Activated naive CD8-positive, alpha-beta T cell (primary cell): ENCODE data around the gene PPM1E.

Source experiments
- H3K27ac Mint-ChIP-seq: one replicate; pipeline ENCODE4 v1.8.0; 2021; ENCODE audit warnings: mixed read lengths
- H3K27me3 Mint-ChIP-seq: one replicate; pipeline ENCODE4 v1.8.0; 2021; ENCODE audit warnings: mixed read lengths
- H3K36me3 Mint-ChIP-seq: one replicate; pipeline ENCODE4 v1.8.0; 2021; ENCODE audit warnings: mixed read lengths
- H3K4me1 Mint-ChIP-seq: one replicate; pipeline ENCODE4 v1.8.0; 2021; ENCODE audit warnings: low read depth, mixed read lengths
- H3K4me3 Mint-ChIP-seq: one replicate; pipeline ENCODE4 v1.8.0; 2021; ENCODE audit warnings: mild to moderate bottlenecking, mixed read lengths
- H3K9me3 Mint-ChIP-seq: one replicate; pipeline ENCODE4 v1.8.0; 2021; ENCODE audit warnings: low read depth, mixed read lengths

Gene PPM1E

GRCh38 chr17:58969156-58969555, 213.5 kb downstream of the PPM1E start:
- no peak overlapping the region for H3K27ac Mint-ChIP-seq
- H3K9me3 Mint-ChIP-seq, result no peaks in the 10 kb centered on the region
- H3K4me3 Mint-ChIP-seq, result no peak overlapping the region
- no peaks in the 10 kb centered on the region for H3K27me3 Mint-ChIP-seq
- H3K4me1 Mint-ChIP-seq, result peaks cover 8% of the 10 kb centered on the region
- H3K36me3 Mint-ChIP-seq, result no peaks in the 10 kb centered on the region

- Mint-ChIP-seq H3K27ac (no peak overlapping the region), H3K4me1 (peaks cover 8% of the 10 kb centered on the region), H3K4me3 (no peak overlapping the region), H3K27me3 (no peaks in the 10 kb centered on the region), H3K36me3 (no peaks in the 10 kb centered on the region), H3K9me3 (no peaks in the 10 kb centered on the region)
Measured at GRCh38 chr17:58969612-58970011, 214.0 kb downstream of the PPM1E start.

DNA sequence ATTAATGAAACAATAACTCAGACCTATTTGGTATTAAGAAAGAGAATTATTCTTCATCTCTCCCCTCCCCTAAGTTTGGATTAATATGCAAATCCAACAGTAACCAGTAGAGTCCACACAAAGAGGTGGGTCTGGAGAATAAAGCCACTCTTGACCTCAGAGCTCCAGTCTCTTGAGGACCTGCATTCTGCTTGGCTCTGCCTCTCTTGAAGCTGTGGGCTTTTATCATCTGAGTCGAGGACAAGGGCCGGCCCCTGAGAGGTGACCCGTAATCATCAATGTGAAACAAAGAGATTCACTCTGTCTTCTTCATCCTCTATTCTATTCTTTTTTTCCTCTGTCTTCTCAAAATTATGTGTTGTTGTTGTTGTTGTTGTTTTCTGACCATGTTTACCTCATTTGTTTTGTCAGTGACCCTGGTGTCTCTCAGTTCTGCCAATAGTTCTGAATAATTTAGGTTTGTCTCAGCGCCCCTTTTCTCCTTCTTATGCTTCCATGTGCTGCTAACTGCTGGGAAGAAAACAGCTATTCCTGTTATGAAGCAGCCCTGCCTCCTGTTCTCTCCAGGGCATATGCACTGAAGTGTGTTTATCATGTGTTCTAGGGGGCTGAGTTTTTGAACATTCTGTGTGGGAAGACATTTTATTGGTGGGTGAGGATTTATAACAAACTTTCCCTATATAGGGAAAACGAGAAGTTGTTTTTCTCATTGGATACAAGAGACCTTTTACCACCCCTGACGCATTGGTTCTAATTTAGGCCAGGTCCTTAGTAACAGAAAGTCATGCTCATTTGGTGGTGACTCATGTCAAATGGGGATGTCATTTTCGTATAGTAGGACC, 215.2 kb downstream of the PPM1E start:
- Mint-ChIP-seq H3K4me3 (no peak overlapping the region), H3K27ac (no peak overlapping the region), H3K36me3 (peaks cover under 1% of the 10 kb centered on the region), H3K4me1 (peaks cover 8% of the 10 kb centered on the region), H3K27me3 (no peaks in the 10 kb centered on the region), H3K9me3 (no peaks in the 10 kb centered on the region)

- no peak overlapping the region for H3K4me3 Mint-ChIP-seq
- H3K36me3 Mint-ChIP-seq, result peaks cover 2% of the 10 kb centered on the region
- H3K27ac Mint-ChIP-seq, result no peak overlapping the region
Measured at GRCh38 chr17:58974354-58974753, 218.7 kb downstream of the PPM1E start.

DNA sequence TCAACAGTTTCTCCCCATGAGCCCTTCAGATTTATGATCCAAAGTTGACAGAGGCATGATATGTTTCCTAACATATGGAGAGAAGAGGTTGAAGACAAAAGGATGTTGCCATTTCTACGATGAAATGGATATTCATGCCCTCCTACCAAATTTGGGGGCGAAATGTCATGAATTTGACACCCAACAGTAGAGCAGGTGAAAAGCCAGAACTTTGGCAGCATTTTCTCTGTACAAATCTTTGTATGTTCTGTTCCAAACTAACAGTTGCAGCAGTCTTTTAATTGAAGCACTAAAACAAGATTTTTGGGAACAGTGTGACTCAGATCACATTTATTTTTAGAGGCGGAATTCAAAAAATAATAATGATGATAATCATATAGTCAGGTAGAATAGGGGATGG, 220.9 kb downstream of the PPM1E start:
- Mint-ChIP-seq H3K4me3 (no peak overlapping the region), H3K4me1 (no peaks in the 10 kb centered on the region), H3K27ac (no peak overlapping the region), H3K36me3 (peaks cover 2% of the 10 kb centered on the region), H3K27me3 (no peaks in the 10 kb centered on the region), H3K9me3 (no peaks in the 10 kb centered on the region)

More at GRCh38 chr17:58974354-58974753, 218.7 kb downstream of the PPM1E start:
- H3K9me3 Mint-ChIP-seq, result no peaks in the 10 kb centered on the region
- H3K4me1 Mint-ChIP-seq, result peaks cover under 1% of the 10 kb centered on the region
- H3K27me3 Mint-ChIP-seq, result no peaks in the 10 kb centered on the region

DNA sequence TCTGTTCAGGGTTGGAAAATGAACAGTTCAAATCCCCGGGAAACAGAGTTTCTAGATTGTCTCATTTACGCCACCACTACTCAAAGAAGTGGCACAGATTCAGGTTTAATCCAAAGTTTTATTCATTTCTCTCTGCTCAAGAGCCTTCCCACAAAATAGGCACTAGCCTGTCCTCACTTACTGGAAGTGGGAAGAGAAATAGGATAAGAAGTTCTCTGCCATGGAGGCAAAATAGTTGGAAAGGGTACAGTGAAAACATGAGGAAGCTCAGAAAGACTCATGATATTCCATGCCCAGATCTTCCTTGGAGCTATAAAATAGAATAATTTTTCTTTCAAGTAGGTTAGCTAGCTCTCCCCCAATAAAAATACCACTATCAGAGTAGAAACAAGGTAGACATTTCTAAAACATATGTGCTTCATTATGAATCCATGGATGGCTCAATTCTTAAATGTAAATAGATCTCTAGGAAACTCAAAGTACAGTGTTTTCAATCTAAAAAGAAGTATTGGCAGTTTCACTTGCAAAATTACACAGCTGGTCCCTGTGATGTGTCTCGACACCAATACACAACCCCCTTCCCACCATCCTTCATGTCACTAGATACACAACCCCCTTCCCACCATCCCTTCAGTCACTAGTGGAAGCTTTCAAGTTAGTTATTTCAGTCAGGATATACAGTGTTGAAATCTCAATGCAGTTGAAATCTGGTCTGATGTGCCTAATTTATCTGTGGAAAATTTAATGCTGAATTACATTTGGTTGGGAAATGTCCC, 225.2 kb downstream of the PPM1E start:
- H3K27ac Mint-ChIP-seq, result no peak overlapping the region
- no peaks in the 10 kb centered on the region for H3K27me3 Mint-ChIP-seq
- no peaks in the 10 kb centered on the region for H3K4me1 Mint-ChIP-seq
- peaks cover 3% of the 10 kb centered on the region for H3K36me3 Mint-ChIP-seq
- H3K4me3 Mint-ChIP-seq, result no peak overlapping the region
- H3K9me3 Mint-ChIP-seq, result no peaks in the 10 kb centered on the region

GRCh38 chr17:58982626-58983025, 227.0 kb downstream of the PPM1E start:
- H3K36me3 Mint-ChIP-seq, result peaks cover 2% of the 10 kb centered on the region
- H3K4me3 Mint-ChIP-seq, result no peak overlapping the region
- H3K27ac Mint-ChIP-seq, result no peak overlapping the region

DNA sequence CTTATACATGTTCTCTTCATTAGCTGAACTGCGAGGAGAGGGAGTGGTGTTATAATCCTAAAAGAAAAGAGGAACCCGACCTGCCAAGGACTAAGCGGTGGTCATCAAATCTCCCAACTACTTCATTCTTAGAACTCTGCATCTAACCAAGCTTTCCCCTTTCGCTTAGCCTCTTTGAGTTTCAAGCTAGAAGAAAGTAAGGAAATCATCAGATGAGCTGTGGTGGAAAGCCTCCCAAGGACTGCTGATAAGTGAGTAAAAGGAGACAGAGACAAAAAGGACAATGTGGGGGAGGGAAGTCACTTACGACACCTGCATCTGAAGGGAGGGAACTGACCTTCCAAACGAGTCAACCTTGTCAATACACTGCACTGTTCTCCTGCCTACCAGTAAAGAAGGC, 229.7 kb downstream of the PPM1E start:
- no peak overlapping the region for H3K4me3 Mint-ChIP-seq
- no peaks in the 10 kb centered on the region for H3K27me3 Mint-ChIP-seq
- peaks cover 7% of the 10 kb centered on the region for H3K36me3 Mint-ChIP-seq
- no peaks in the 10 kb centered on the region for H3K4me1 Mint-ChIP-seq
- H3K9me3 Mint-ChIP-seq, result no peaks in the 10 kb centered on the region
- no peak overlapping the region for H3K27ac Mint-ChIP-seq

More at GRCh38 chr17:58982626-58983025, 227.0 kb downstream of the PPM1E start:
- H3K27me3 Mint-ChIP-seq, result no peaks in the 10 kb centered on the region
- no peaks in the 10 kb centered on the region for H3K9me3 Mint-ChIP-seq
- H3K4me1 Mint-ChIP-seq, result no peaks in the 10 kb centered on the region

DNA sequence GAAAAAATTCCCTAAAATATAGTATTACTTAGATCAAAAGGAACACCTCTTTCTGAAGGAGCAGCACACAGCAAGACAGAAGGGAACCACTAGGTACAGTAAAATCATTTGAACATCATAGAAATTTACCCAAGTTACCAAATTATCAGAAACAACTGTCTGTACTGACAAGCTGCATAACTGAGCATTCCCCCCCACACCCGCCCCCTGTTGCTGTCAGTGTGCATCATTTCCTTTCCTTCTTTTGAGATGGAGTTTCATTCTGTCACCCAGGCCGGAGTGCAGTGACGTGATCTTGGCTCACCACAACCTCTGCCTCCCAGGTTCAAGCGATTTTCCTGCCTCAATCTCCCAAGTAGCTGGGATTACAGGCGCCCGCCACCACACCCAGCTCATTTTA, 230.3 kb downstream of the PPM1E start:
- H3K27me3 Mint-ChIP-seq, result no peaks in the 10 kb centered on the region
- peaks cover 7% of the 10 kb centered on the region for H3K36me3 Mint-ChIP-seq
- no peak overlapping the region for H3K4me3 Mint-ChIP-seq
- H3K9me3 Mint-ChIP-seq, result no peaks in the 10 kb centered on the region
- H3K27ac Mint-ChIP-seq, result no peak overlapping the region
- H3K4me1 Mint-ChIP-seq, result no peaks in the 10 kb centered on the region

GRCh38 chr17:58989629-58990028, 234.0 kb downstream of the PPM1E start:
- Mint-ChIP-seq H3K27me3 (no peaks in the 10 kb centered on the region), H3K9me3 (no peaks in the 10 kb centered on the region), H3K36me3 (peaks cover 12% of the 10 kb centered on the region), H3K4me1 (peaks cover 5% of the 10 kb centered on the region), H3K27ac (no peak overlapping the region), H3K4me3 (no peak overlapping the region)

GRCh38 chr17:58991718-58992331, 236.2 kb downstream of the PPM1E start:
- Mint-ChIP-seq H3K27me3 (no peaks in the 10 kb centered on the region), H3K4me3 (no peak overlapping the region), H3K27ac (no peak overlapping the region), H3K4me1 (peaks cover 5% of the 10 kb centered on the region), H3K36me3 (peaks cover 14% of the 10 kb centered on the region), H3K9me3 (no peaks in the 10 kb centered on the region)

- no peak overlapping the region for H3K4me3 Mint-ChIP-seq
- H3K9me3 Mint-ChIP-seq, result no peaks in the 10 kb centered on the region
- H3K36me3 Mint-ChIP-seq, result peaks cover 17% of the 10 kb centered on the region
- no peaks in the 10 kb centered on the region for H3K27me3 Mint-ChIP-seq
- H3K4me1 Mint-ChIP-seq, result peaks cover 5% of the 10 kb centered on the region
- no peak overlapping the region for H3K27ac Mint-ChIP-seq
Measured at GRCh38 chr17:58993311-58993710, 237.7 kb downstream of the PPM1E start.

DNA sequence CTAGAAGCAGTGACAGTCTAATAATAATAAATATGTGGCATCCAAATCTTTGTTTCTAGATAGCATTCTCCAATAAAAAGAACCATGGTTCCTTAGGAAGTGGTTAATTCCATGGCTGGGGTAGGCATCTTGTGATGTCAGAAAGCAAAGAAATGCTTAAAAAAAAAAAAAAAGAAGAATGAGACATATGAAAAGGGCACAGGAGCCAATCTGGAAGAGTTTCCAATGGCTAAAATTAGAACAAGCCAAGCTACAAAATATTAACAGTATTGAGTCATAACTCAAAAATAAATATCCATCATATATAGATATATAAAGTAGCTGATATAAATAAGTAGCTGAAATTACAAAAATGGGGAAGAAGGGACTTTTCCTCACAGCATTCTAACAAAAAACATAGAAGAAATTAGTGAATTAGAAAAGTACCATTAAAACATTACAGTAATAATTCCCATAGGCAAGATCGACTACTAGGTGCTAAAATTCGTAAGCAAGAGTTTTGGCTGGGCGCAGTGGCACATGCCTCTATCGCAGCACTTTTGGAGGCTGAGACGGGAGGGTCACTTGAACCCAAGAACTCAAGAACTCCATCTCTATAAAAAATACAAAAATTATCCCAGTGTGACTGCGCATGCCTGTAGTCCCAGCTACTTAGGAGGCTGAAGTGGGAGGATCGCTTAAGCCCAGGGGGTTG, 239.7 kb downstream of the PPM1E start:
- Mint-ChIP-seq H3K36me3 (peaks cover 12% of the 10 kb centered on the region), H3K27me3 (no peaks in the 10 kb centered on the region), H3K27ac (no peak overlapping the region), H3K9me3 (no peaks in the 10 kb centered on the region), H3K4me1 (peaks cover 8% of the 10 kb centered on the region), H3K4me3 (no peak overlapping the region)

DNA sequence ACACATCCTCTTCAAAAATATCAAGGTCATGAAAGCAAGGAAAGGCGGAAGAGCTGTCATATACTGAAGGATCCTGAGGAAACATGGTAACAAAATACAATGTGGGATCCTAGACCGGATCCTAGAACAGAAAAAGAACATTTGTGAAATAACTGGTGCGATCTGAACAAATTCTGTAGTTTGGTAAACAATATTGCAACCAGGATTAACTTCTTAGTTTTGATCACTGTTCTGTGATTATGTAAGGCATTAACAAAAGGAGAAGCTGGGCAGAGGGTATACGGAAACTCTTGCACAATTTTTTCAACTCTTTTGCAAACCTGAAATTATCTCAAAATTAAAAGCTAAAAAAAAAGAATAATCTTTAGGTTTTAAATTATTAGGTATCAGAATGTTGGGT, 241.3 kb downstream of the PPM1E start:
- peaks cover 12% of the 10 kb centered on the region for H3K36me3 Mint-ChIP-seq
- H3K27ac Mint-ChIP-seq, result no peak overlapping the region
- peaks cover 18% of the 10 kb centered on the region for H3K4me1 Mint-ChIP-seq

More for the DNA sequence above, 241.3 kb downstream of the PPM1E start:
- Mint-ChIP-seq H3K4me3 (no peak overlapping the region), H3K27me3 (no peaks in the 10 kb centered on the region), H3K9me3 (no peaks in the 10 kb centered on the region)
